H1 (cell line): Measurements from ENCODE around the gene ZNF808. TPM values are rescaled to one million over a fixed set of nuclear protein-coding genes. Genes with fewer than 3 reads are reported as not detected.

Experiments used
- CTCF ChIA-PET: fragments of 300-600 bp; sonication (Branson Sonifier 250); formaldehyde crosslinking; loops from one replicate; lab custom pipeline; 2021; ENCODE audit not compliant: partially characterized antibody; lab: Charles Lee
- POLR2A ChIA-PET: fragments of 300-600 bp; sonication (Branson Sonifier 250); formaldehyde crosslinking; loops from one replicate; lab custom pipeline; 2021; ENCODE audit warnings: inconsistent platforms; ENCODE audit not compliant: partially characterized antibody; lab: Charles Lee
- DNase-seq, 2 experiments: peaks; one replicate each; pipeline versions ENCODE4 v3.0.0 to v3.0.0-alpha.2; 2010 to 2022; ENCODE audit warnings: low spot score in 2 of 2, low read depth in 1 of 2, mixed read lengths in 1 of 2
- FAIRE-seq: peaks from 2 replicates; lab custom pipeline; 2011; peaks lifted over from hg19 to GRCh38; lab: Jason Lieb, UNC
- H2AFZ ChIP-seq: 2 replicates; pipeline ENCODE4 v1.8.1; 2012; ENCODE audit warnings: low read length, inconsistent platforms
- H2AK5ac ChIP-seq: 2 replicates; pipeline ENCODE4 v1.6.1; 2013; ENCODE audit warnings: low read depth, low read length
- H2BK120ac ChIP-seq: replicated peaks from 2 replicates; pipeline ENCODE3; 2013; ENCODE audit warnings: low read depth, low read length, inconsistent platforms
- H2BK12ac ChIP-seq: 2 replicates; pipeline ENCODE4 v1.6.1; 2013; ENCODE audit warnings: low read depth, low read length
- H2BK15ac ChIP-seq: 2 replicates; pipeline ENCODE4 v1.6.1; 2013; ENCODE audit warnings: low read length
- H2BK20ac ChIP-seq: 2 replicates; pipeline ENCODE4 v1.6.1; 2013; ENCODE audit warnings: low read length
- H2BK5ac ChIP-seq: 2 replicates; pipeline ENCODE4 v1.6.1; 2013; ENCODE audit warnings: low read depth, low read length
- H3K14ac ChIP-seq: 2 replicates; pipeline ENCODE4 v1.6.1; 2013; ENCODE audit warnings: inconsistent platforms; ENCODE audit not compliant: insufficient read length
- H3K18ac ChIP-seq: 2 replicates; pipeline ENCODE4 v1.6.1; 2013; ENCODE audit warnings: low read length; ENCODE audit errors: extremely low read depth
- H3K23ac ChIP-seq: 2 replicates; pipeline ENCODE4 v1.6.1; 2013; ENCODE audit warnings: inconsistent platforms; ENCODE audit not compliant: insufficient read length
- H3K23me2 ChIP-seq: 2 replicates; pipeline ENCODE4 v1.6.1; 2013; ENCODE audit warnings: low read depth, low read length
- H3K27ac ChIP-seq: 2 replicates; pipeline ENCODE4 v1.6.1; 2011; ENCODE audit warnings: low read depth, low read length, inconsistent platforms
- H3K27me3 ChIP-seq, 4 experiments: replicated peaks in 1 of 4; 1 replicate in 1 of 4; 2 replicates in 3 of 4; pipeline versions ENCODE4 v1.6.1 to v1.8.1; 2011 to 2013; ENCODE audit warnings: low read length in 3 of 4, mild to moderate bottlenecking in 3 of 4, inconsistent platforms in 2 of 4, mixed read lengths in 2 of 4, moderate library complexity in 1 of 4; ENCODE audit not compliant: control insufficient read depth in 3 of 4, insufficient read depth in 3 of 4; ENCODE audit errors: extremely low read depth in 1 of 4
- H3K36me3 ChIP-seq, 4 experiments: 2 replicates each; pipeline versions ENCODE4 v1.6.1 to v1.8.1; 2011 to 2013; ENCODE audit warnings: mild to moderate bottlenecking in 4 of 4, low read length in 3 of 4, moderate library complexity in 2 of 4, control low read depth in 1 of 4, inconsistent platforms in 1 of 4; ENCODE audit not compliant: insufficient read depth in 4 of 4, control insufficient read depth in 2 of 4
- H3K4ac ChIP-seq: replicated peaks from 2 replicates; pipeline ENCODE3; 2013; ENCODE audit warnings: low read length, low read depth, mixed read lengths, inconsistent platforms; ENCODE audit not compliant: insufficient read length
- H3K4me1 ChIP-seq, 4 experiments: replicated peaks in 1 of 4; 1 replicate in 1 of 4; 2 replicates in 3 of 4; pipeline versions ENCODE4 v1.6.1 to v1.8.1; 2011 to 2013; ENCODE audit warnings: low read length in 3 of 4, inconsistent platforms in 2 of 4, mixed read lengths in 1 of 4; ENCODE audit not compliant: insufficient read depth in 4 of 4, control insufficient read depth in 3 of 4
- H3K4me2 ChIP-seq, 2 experiments: 2 replicates each; pipeline versions ENCODE4 v1.6.1 to v1.8.1; 2011 to 2013; ENCODE audit warnings: low read depth in 2 of 2, low read length in 2 of 2, control low read depth in 1 of 2, inconsistent platforms in 1 of 2, mild to moderate bottlenecking in 1 of 2; ENCODE audit not compliant: insufficient read depth in 1 of 2
- H3K4me3 ChIP-seq, 4 experiments: fragments of 200-600, 300-600 bp in 1 of 4; sonication (generic), shearing (Covaris generic), sonication (Bioruptor Twin) in 1 of 4; 2 replicates each; pipeline versions ENCODE4 v1.5.1 to v1.8.1; 2011 to 2016; ENCODE audit warnings: low read length in 4 of 4, low read depth in 3 of 4, control low read depth in 2 of 4, inconsistent platforms in 2 of 4, mild to moderate bottlenecking in 2 of 4, mixed read lengths in 1 of 4, moderate library complexity in 1 of 4; ENCODE audit not compliant: insufficient read depth in 2 of 4; ENCODE audit errors: extremely low read depth in 1 of 4
- H3K56ac ChIP-seq: replicated peaks from 2 replicates; pipeline ENCODE3; 2013; ENCODE audit warnings: low read depth, mild to moderate bottlenecking, mixed read lengths, low read length, inconsistent platforms; ENCODE audit not compliant: insufficient read length
- H3K79me1 ChIP-seq: 2 replicates; pipeline ENCODE4 v1.6.1; 2013; ENCODE audit warnings: low read depth, low read length, control low read depth
- H3K79me2 ChIP-seq, 2 experiments: 2 replicates each; pipeline versions ENCODE4 v1.6.1 to v1.8.1; 2012 to 2013; ENCODE audit warnings: low read length in 2 of 2, mild to moderate bottlenecking in 2 of 2, inconsistent platforms in 1 of 2; ENCODE audit not compliant: insufficient read depth in 2 of 2, control insufficient read depth in 1 of 2
- H3K9ac ChIP-seq, 4 experiments: replicated peaks in 1 of 4; 1 replicate in 1 of 4; 2 replicates in 3 of 4; pipeline versions ENCODE4 v1.6.1 to v1.8.1; 2011 to 2013; ENCODE audit warnings: low read depth in 3 of 4, low read length in 3 of 4, control low read depth in 2 of 4, mild to moderate bottlenecking in 2 of 4, moderate library complexity in 2 of 4, inconsistent platforms in 1 of 4; ENCODE audit errors: extremely low read depth in 1 of 4
- H3K9me3 ChIP-seq, 2 experiments: 2 replicates each; pipeline versions ENCODE4 v1.6.1 to v1.8.1; 2012 to 2013; ENCODE audit warnings: mild to moderate bottlenecking in 2 of 2, moderate library complexity in 2 of 2, control low read depth in 1 of 2, inconsistent platforms in 1 of 2, low read depth in 1 of 2, low read length in 1 of 2, mixed read lengths in 1 of 2; ENCODE audit not compliant: insufficient read depth in 2 of 2
- H4K20me1 ChIP-seq, 2 experiments: replicated peaks in 1 of 2; 2 replicates each; pipeline versions ENCODE3 to v1.8.1; 2011 to 2013; ENCODE audit warnings: inconsistent platforms in 2 of 2, low read length in 2 of 2, mild to moderate bottlenecking in 1 of 2; ENCODE audit not compliant: insufficient read depth in 2 of 2, control insufficient read depth in 1 of 2
- H4K5ac ChIP-seq: 2 replicates; pipeline ENCODE4 v1.6.1; 2013; ENCODE audit warnings: low read length, low read depth, mixed read lengths, inconsistent platforms; ENCODE audit not compliant: insufficient read length
- H4K8ac ChIP-seq: 2 replicates; pipeline ENCODE4 v1.8.0; 2013; ENCODE audit warnings: mild to moderate bottlenecking, moderate library complexity, low read length, inconsistent platforms; ENCODE audit not compliant: insufficient read depth; ENCODE audit errors: extremely low read depth
- H4K91ac ChIP-seq: replicated peaks from 2 replicates; pipeline ENCODE3; 2013; ENCODE audit warnings: low read length, mixed read lengths, inconsistent platforms; ENCODE audit not compliant: insufficient read length
- CTBP2 ChIP-seq: IDR thresholded peaks from 2 replicates; pipeline ENCODE4 v1.7.0; 2011; ENCODE audit warnings: borderline replicate concordance, mild to moderate bottlenecking, moderate library complexity, mixed read lengths, low read length; ENCODE audit not compliant: insufficient read depth, insufficient read length
- CTCF ChIP-seq, 3 experiments: IDR thresholded peaks; 1 replicate in 2 of 3; 2 replicates in 1 of 3; pipeline versions ENCODE4 v1.5.1 to v1.6.1; 2011; ENCODE audit warnings: low read length in 3 of 3, mild to moderate bottlenecking in 3 of 3, inconsistent platforms in 2 of 3, low read depth in 1 of 3, moderate library complexity in 1 of 3; ENCODE audit not compliant: insufficient read depth in 1 of 3; ENCODE audit errors: control extremely low read depth in 1 of 3
- RAD21 ChIP-seq, 2 experiments: IDR thresholded peaks in 1 of 2; conservative IDR thresholded peaks in 1 of 2; 2 replicates each; pipeline ENCODE4 v1.6.1; 2011; ENCODE audit warnings: low read depth in 2 of 2, low read length in 2 of 2, improper control_type of control experiment in 1 of 2, inconsistent platforms in 1 of 2, mild to moderate bottlenecking in 1 of 2, moderate library complexity in 1 of 2
- WGBS, 2 experiments: shearing (Covaris generic) in 1 of 2; methylation state at CpG; one replicate each; pipeline versions ENCODE4 v1.1.6 to v1.1.7; 2013 to 2015; ENCODE audit warnings: low lambda C conversion rate in 2 of 2, mixed read lengths in 2 of 2, inconsistent platforms in 1 of 2, low coverage in 1 of 2, missing lambda C conversion rate in 1 of 2; ENCODE audit not compliant: insufficient replicate concordance in 2 of 2, insufficient coverage in 1 of 2, insufficient read length in 1 of 2; ENCODE audit errors: extremely low coverage in 1 of 2, missing lambda C conversion rate in 1 of 2; 5-methylcytosine and 5-hydroxymethylcytosine counted together
- polyA plus RNA-seq, 7 experiments: library from polyadenylated mRNA; depleted of rRNA in 3 of 7; stranded (reverse) in 5 of 7; unstranded in 2 of 7; fragments of >200 nt in 5 of 7; fragments of 200-250 nt in 2 of 7; gene quantifications; 1 replicate in 5 of 7; 2 replicates in 1 of 7; 4 replicates in 1 of 7; pipeline versions ENCODE4 v1.2.1 to v1.2.3, GENCODE V29; 2011 to 2013; ENCODE audit warnings: missing spikeins in 2 of 7, mixed read lengths in 2 of 7
- total RNA-seq: library from RNA; stranded (reverse); fragmentation: NEBNext Ultra II Directional; extraction: Animal tissue kit (Norgen Biotek cat#: 25700); gene quantifications from 2 replicates; pipeline ENCODE4 v1.2.1, GENCODE V29; 2021

Gene ZNF808
- total and polyA plus RNA-seq, 2 of the 8 experiments (the other 6 are each of a cell fraction or from before 2014, with no cell fraction given): 3.9 to 25.9 TPM

- Histone ChIP-seq H3K23ac (no peak overlapping the region), H4K91ac (no peak overlapping the region), H3K9ac (no peak overlapping the region), H2BK20ac (no peak overlapping the region), H3K27me3 (no peaks in the 10 kb centered on the region; a peak in 1 of 7 replicates), H3K4me2 (no peak overlapping the region), H2AK5ac (no peak overlapping the region), H2BK120ac (no peak overlapping the region), H3K23me2 (no peaks in the 10 kb centered on the region), H2BK15ac (no peak overlapping the region), H3K27ac (no peak overlapping the region), H3K79me1 (no peaks in the 10 kb centered on the region; the same call in 1 of the 2 replicates), H2BK5ac (no peak overlapping the region), H3K4ac (no peak overlapping the region), H2BK12ac (no peak overlapping the region), H3K4me3 (no peak overlapping the region), H3K56ac (no peak overlapping the region), H4K5ac (no peak overlapping the region), H3K79me2 (peaks cover 0 to 2% of the 10 kb centered on the region in 2 experiments; a peak in 2 of 4 replicates), H3K9me3 (no peaks in the 10 kb centered on the region), H3K36me3 (peaks cover 0 to 5% (median 3%) of the 10 kb centered on the region in 4 experiments; a peak in 2 of 8 replicates), H3K14ac (no peak overlapping the region), H4K8ac (no peak overlapping the region), H3K4me1 (0 out of 7 replicates have a peak, but pooled peaks cover 0 to under 1% (median 0%) of the 10 kb centered on the region in 4 experiments), H4K20me1 (peaks cover 0 to under 1% of the 10 kb centered on the region in 2 experiments), H2AFZ (no peak overlapping the region), H3K18ac (no peak overlapping the region)
- FAIRE-seq: no peak
- 80% methylated on average over 5 of the region's 5 CpGs; no CpG with 5 or more reads in 1 of the 2 experiments for WGBS, 2 experiments
- DNase-seq: no peak
- CTCF ChIA-PET: interaction anchor here (0.6 to 0.7 kb wide), 2 partner anchors 28 to 31 kb away, joined by 3 read pairs; no protein-coding TSS in a partner anchor
- POLR2A ChIA-PET: no interaction called here
- TF ChIP-seq CTBP2 (no peak), RAD21 (IDR thresholded peaks at IDR 0.05 in 1 of 2, conservative IDR thresholded peaks at IDR 0.05 in 1 of 2; ENCODE audit: low read depth in 2 of 2, low read length in 2 of 2) (peak; percentile 10 to 34; a peak in 1 of 4 replicates), CTCF (IDR thresholded peaks at IDR 0.05; ENCODE audit: control extremely low read depth in 1 of 3, insufficient read depth in 1 of 3, low read depth in 1 of 3, low read length in 3 of 3) (peak; percentile 11 to 13 (median 12); a peak in 2 of 4 replicates)
Observed at GRCh38 chr19:52541608-52542007, 14.1 kb downstream of the ZNF808 start.
